Cerebellar cortex (tissue), 1 donor: ENCODE measurements around the gene AAK1.
A peak's percentile ranks its signal among the peaks of the same experiment; 100 is the strongest.
"Not testable (repeated sequence)": the region's sequence is repeated elsewhere in the genome, so short reads cannot be mapped to it uniquely, and the experiment has no call there.

Experiments used
- DNase-seq: peaks from one replicate; pipeline ENCODE4 v3.0.0-alpha.2; 2015; ENCODE audit warnings: low spot score

The AAK1 gene

GRCh38 chr2:69600425-69600824, 43.1 kb downstream of the AAK1 start:
- no peak for DNase-seq

DNA sequence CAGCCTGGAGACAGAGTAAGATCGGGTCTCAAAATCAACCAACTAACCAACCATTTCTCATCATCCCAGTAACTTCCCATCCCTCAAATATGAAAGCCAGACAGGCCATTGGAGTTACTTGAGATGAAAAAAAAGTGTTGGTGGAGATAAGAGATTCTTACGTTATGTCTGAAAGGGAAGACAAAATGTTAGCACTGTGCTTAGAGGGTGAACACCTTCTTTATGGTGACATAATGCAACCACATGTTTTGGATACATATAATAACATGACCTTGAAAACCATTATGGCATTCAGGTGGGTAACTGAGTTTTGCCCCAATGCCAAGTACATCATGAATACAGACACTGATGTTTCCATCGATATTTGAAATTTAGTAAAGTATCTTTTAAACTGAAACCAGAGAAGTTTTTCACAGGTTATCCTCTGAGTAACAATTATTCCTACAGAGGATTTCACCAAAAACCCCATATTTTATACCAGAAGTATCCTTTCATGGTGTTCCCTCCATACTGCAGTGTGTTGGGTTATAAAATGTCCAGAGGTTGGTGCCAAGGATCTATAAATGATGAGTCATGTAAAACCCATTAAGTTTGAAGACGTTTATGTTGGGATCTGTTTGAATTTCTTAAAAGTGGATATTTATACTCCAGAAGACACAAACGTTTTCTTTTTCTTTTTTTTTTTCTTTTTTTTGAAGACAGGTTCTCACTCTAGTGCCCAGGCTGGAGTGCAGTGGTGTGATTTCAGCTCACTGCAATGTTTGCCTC, 45.5 kb downstream of the AAK1 start:
- no peak for DNase-seq

DNA sequence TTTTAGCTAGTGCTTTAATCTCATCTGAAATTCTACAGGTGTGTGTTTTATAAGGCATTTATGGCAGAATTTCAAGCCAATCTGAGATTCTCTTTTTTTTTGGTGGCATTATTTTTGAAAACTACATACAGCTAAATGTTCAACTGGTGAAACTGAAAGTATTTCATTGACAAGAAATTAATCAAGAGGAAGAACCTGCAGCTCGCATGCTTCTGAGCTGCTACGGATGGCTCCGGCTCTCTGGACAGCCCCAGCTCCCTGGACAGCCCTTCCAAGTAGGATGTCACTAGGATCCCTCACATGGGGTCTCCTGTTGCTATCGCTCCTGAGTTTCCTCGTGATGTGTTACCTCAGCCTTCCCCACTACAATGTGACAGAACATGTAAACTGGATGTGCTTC, 46.4 kb downstream of the AAK1 start:
- DNase-seq: no peak

GRCh38 chr2:69594341-69594740, 49.2 kb downstream of the AAK1 start:
- DNase-seq: no peak

- DNase-seq: no peak
Measured at GRCh38 chr2:69592511-69592910, 51.0 kb downstream of the AAK1 start.

- no peak for DNase-seq
Measured at GRCh38 chr2:69589973-69590652, 53.4 kb downstream of the AAK1 start.

DNA sequence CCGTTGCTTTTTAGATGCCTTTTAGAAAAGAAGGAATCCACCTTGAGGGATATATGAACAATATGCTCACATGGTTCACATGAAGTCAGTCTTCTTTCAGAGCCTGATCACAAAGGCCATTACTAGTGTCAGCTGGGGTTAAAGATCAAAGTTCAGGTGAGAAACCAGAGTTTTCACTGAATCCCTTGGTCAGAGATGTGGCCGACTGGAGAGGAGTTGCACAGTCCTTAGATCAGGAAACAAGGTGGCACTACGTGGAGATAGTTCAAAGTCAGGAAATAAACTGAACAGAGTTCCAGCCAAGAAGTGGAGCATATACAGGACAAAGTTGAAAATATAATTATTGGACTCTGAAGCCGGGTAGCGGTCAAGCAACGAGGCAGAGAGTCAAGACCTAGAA, 54.6 kb downstream of the AAK1 start:
- DNase-seq: no peak

GRCh38 chr2:69588403-69588802, 55.1 kb downstream of the AAK1 start:
- DNase-seq: no peak

DNA sequence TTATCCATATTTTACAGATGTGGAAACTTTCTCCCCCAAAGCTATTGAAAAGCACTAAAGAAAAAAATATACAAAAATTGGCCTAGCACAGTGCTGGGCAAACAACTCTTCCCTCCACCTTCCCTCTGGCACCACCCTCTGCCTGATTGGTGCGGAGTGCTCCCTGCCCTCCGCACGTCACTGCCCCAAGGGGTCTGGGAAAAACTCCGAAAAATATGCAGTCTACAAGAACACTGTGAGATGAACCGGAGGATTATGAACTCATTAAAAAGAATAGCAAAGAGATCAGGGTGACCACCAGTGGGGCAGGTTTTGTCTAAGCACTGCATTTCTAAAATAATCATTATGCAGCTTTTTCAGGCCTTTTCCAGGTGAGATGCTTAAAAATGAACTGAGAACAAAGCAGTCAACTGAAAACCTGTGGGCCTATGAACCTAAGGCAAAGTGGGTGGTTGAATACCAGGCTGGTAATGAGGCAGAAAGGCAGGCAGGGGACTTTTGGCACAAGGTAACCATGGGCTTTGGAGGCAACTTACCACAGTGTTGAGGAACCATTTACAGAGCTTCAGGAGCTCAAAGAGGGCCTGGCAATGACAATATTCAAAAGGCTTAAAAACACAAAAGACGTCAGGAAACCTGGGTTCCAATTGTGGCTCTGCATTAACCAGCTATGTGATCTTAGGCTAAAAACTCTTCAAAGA, 57.5 kb downstream of the AAK1 start:
- no peak for DNase-seq

DNA sequence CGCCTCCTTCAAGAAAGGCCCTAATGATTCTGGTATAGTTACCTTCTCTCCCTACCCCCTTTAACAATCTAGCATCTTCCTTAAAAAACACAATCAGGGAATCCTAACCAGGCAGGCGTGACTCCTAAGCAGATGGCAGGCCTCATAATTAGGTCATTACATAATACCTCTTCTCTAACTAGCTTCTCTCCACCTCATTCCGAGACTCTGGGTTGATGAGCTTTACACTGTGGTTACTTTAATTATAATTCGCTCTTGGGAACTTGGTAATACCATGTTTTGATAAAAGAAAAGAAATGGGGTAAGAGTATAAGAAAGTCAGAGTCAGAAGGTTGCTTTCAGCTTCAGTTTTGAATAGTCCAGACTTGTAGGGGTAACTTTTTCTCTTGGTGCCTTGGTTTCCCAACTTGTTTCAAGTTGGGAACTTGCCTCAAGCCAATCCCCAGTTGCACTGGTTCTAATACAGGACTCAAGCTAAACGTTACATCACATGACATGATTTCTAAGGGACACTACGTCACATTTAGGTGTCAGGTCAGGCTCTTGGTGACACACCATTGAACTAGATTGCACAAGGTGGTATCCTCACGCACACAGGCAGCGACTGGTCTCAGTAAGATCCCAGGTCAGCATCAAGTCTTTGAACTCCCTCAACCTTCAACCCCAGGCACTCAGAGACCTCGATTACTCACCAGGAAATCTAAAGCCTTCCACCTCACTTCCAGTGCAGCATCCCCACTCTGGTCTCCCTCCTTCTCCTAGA, 59.2 kb downstream of the AAK1 start:
- peak; percentile 85 for DNase-seq

DNA sequence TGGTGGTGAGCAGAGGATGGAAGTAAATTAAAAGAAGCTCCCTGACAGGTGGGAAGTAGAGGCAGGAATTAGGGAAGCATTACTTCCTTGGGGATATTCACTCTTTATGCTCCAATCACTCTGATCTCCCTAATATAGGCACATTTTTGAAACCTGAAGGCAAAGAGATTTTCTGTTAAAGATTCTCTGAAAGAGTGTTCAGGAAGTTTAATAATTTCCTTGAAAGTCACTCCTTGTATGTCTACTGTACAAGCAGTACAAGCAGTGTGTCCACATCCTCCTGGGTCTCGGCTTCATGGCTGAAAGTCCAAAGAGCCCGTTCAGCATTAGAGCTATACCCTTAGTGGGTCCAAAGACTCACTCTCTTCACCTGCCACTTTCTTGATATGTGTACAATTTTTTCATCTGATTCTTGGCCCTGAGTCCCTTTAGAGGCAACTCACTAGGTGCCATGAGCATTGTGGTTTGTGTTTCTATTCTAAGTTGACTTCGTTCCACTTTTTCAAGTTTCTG, 60.2 kb downstream of the AAK1 start:
- DNase-seq: no peak

DNA sequence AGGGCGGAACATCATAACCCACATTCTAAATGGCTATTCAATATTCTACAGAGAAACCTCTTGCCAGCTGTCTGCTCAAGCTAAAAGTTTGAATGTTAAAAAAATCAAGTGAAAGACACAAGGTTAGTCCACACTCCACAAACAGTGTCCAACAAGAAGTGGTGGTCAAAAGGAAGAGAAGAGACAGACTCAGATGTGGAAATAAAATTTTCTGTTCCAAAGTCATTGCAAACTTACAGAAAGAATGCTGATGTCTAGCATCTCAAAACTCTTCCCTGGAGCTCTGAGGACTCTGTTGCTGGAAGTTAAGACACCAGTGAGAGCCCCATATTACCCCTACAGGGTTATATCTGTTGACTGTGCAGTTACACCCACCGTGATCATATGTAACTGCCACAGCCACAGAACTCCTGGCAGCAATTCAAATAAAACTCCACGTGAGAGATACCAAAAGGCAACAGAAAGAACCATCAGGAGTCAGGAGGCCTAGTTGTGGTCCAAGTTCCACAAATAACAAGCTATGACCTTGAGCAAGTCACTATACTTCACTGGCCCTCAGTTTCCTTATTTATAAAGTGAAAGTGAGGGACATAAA, 60.9 kb downstream of the AAK1 start:
- no peak for DNase-seq

DNA sequence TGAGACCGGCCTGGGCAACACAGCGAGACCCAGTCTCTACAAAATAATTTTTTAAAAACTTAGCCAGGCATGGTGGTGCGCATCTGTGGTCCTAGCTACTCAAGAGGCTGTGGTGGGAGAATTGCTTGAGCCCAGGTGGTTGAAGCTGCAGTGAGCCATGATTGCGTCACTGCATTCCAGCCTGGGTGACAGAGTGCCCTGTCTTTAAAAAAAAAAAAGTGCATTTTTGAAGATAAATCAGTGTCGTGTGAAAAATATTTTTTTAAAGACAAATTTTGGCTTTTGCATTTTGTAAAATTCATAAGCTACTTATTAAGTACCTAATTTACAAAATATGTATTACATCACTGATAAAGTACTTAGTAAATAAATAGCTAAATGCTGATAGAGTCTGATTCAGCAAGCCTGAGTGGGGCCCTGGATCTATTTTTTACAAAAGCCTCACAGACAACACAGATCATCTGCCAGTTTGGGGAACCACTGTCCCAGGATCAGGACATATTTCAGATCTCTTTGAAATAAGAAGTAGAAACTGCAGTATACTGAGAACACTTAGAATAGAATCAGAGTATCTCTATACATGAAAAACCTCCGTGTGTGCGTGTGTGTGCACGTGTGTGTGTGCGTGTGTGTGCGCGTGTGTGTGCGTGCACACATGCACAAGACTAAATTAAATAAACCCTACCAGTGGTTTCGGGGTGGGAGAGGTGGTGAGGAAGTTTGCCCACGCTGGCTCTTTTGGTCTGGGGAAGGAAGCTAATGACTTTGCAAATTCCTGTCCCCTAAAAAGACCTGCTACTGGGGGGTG, 61.6 kb downstream of the AAK1 start:
- no peak for DNase-seq

DNA sequence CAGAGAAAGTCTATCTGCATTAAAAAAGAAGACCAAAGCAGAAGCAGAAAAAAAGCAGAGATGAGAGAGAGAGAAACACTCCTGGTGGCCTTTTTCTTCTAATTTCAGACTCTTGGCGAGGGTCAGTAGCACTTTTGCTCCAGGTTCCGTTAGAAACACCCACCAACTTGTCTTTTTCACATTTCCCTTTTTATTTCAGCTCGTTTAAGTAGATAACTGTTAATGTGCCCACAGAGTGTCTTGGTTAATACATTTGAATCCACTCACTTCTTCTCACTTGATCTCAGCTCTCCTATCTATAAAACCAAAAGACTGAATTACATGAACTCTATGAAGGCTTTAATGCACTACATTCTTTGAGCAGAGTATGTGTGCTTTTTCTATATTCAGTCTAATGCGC, 63.1 kb downstream of the AAK1 start:
- DNase-seq: no peak

DNA sequence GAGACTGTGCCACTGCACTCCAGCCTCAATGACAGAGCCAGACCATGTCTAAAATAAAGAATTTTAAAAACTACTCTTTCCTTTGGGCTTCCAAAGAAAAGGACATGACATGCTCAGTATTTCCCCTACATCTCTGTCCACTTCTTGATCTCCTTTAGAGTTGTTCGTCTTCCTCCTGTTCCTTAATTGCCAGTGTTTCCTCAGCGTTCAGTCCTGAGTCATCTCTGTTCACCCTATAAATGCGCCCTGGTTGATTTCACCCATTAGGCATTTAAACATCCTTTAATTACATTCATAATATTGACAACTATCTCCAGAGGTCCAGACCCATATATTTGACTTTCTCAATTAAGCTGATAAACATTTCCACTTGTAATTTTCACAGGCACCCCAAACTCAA, 64.0 kb downstream of the AAK1 start:
- DNase-seq: no peak

- DNase-seq: no peak
Measured at GRCh38 chr2:69578198-69578540, 65.4 kb downstream of the AAK1 start.

DNA sequence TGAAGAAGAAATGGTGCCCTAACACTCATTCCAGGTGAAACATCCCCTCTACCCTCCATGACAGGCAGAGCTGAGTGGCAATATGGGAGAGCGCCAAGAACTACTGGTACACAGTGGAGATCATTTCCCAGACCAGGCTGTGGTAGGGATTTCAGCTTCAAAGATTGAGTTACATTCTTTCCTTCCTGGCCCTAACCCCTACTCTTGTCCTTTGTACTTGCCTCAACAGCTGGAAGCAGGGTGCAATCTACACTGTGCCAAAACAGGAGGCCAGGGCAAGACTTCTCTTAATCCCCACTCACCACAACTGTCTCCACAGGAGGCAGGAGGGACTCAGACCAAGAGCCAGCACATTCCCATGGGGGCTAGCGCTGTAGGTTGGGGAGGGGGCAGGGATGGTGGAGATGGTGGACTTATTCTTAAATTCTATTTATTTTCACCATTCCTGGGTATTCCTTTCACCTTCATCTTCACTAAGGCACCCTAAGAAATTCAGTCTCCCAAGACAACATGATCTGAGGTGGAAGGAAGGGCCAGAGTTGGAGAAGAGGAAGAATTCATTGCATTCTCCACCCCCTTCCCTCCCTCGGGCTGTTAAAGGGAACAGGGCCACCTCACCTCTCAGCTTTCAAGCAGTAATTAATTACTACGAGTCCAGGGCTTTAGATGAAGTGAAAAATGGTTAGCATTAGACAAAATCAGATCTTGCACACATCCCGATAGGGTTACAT, 65.9 kb downstream of the AAK1 start:
- DNase-seq: no peak

DNA sequence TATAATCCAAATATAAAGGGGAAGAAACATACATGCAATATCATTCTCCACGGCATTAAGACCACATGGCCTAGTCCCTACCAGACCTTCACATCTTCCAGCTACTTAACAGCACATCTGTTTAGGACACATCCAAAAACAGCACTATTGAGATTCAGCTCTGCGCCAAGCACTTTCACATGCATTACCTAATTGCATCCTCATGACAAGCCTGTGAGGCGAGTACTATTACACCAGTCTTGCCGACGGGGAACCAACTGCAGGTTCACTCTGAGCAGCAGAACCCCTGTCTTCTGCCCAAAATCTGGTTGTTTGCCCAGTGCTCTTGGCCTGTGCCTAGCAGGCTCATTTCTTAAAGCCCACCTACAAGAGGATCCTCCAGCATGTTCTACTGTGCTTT, 66.7 kb downstream of the AAK1 start:
- no peak for DNase-seq

DNA sequence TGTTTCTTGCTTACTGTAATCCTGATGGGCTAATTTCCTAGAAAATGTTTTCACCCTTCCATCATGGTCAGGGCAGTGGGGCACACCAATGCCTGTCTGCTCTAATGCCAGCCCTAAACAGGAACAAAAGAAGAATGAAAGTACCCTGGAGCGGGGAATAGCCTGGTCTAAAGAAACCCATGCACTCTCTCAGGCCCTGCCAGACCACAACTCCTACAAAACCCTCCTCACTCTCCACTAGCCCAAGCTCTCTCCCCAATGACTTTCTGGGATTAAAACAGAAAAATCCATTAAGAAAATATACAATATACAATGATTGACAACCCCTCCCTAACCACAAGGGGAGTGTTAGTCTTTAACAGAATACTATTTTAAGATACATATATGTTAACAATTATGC, 67.6 kb downstream of the AAK1 start:
- DNase-seq: no peak

DNA sequence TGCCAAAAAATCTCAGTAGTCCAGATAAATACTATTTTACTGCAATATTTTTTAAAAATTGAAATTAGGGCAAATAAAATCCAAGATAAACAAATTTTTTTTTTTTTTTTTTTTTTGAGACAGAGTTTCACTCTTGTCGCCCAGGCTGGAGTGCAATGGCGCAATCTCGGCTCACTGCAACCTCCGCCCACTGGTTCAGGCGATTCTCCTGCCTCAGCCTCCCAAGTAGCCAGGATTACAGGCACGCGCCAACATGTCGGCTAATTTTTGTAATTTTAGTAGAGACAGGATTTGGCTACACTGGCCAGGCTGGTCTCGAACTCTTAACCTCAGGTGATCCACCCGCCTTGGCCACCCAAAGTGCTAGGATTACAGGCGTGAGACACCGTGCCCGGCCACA, 68.2 kb downstream of the AAK1 start:
- DNase-seq: not testable (repeated sequence)
